HG03575 (cell line): ENCODE results near the gene LSM12.
"Not testable (repeated sequence)": the region's sequence is repeated elsewhere in the genome, so short reads cannot be mapped to it uniquely, and the experiment has no call there.

Experiments used
- ATAC-seq: cut with Tn5 transposase; IDR thresholded peaks from one replicate; pipeline ENCODE4 v1.9.1; 2021; ENCODE audit not compliant: unreplicated experiment, insufficient number of reproducible peaks, low FRiP score; ENCODE audit errors: extremely low read depth

LSM12 gene

GRCh38 chr17:44021227-44021626 is 45.2 kb downstream of the LSM12 start:
- not testable (repeated sequence) for ATAC-seq

- ATAC-seq: no peak
Measured at GRCh38 chr17:44014437-44015172, 51.9 kb downstream of the LSM12 start, which contains the start of gene TMEM101. Gene TMEM101, minus strand, starts transcription at chr17:44014963. Its CDS starts 11 bp downstream, at chr17:44014952.

- ATAC-seq: no peak
Measured at GRCh38 chr17:44014133-44014436, 52.4 kb downstream of the LSM12 start.

GRCh38 chr17:44012874-44013273 is 53.6 kb downstream of the LSM12 start:
- no peak for ATAC-seq

GRCh38 chr17:44012391-44012790 is 54.1 kb downstream of the LSM12 start:
- ATAC-seq: no peak

GRCh38 chr17:44011876-44012275 is 54.6 kb downstream of the LSM12 start:
- no peak for ATAC-seq

- ATAC-seq: no peak
Measured at GRCh38 chr17:44010966-44011647, 55.4 kb downstream of the LSM12 start.

- ATAC-seq: no peak
Measured at GRCh38 chr17:44008205-44008909, 58.1 kb downstream of the LSM12 start.

GRCh38 chr17:44007346-44008204 is 58.9 kb downstream of the LSM12 start:
- ATAC-seq: no peak

GRCh38 chr17:44006598-44007345 is 59.7 kb downstream of the LSM12 start:
- no peak for ATAC-seq

- no peak for ATAC-seq
Measured at GRCh38 chr17:44006272-44006597, 60.2 kb downstream of the LSM12 start.

GRCh38 chr17:44005527-44006271 is 60.8 kb downstream of the LSM12 start:
- no peak for ATAC-seq

GRCh38 chr17:44004761-44005526 is 61.5 kb downstream of the LSM12 start:
- ATAC-seq: no peak

- no peak for ATAC-seq
Measured at GRCh38 chr17:44004077-44004760, 62.3 kb downstream of the LSM12 start, which contains the start of gene NAGS. Gene NAGS, plus strand, starts transcription at chr17:44004622. Its CDS starts 42 bp downstream, at chr17:44004664.

- ATAC-seq: no peak
Measured at GRCh38 chr17:44002141-44002848, 64.2 kb downstream of the LSM12 start.

GRCh38 chr17:44001461-44001920 is 65.0 kb downstream of the LSM12 start:
- no peak for ATAC-seq
